ENCODE data around the gene IL22.
A peak's percentile ranks its signal among the peaks of the same experiment; 100 is the strongest.

Gene IL22

GRCh38 chr12:68253504-68253903, at the start of gene IL22:
Gene IL22 (minus strand): TSS chr12:68253604. CDS start chr12:68253448, 156 bp downstream.
- DNase-seq, result no peak

- DNase-seq, result no peak
Measured at GRCh38 chr12:68297929-68298328, 44.5 kb upstream of the IL22 start.

GRCh38 chr12:68294251-68294650, 40.8 kb upstream of the IL22 start:
- no peak for DNase-seq

- no peak for DNase-seq
Measured at GRCh38 chr12:68293347-68293746, 39.9 kb upstream of the IL22 start.

- DNase-seq, result no peak
Measured at GRCh38 chr12:68292151-68292943, 38.9 kb upstream of the IL22 start.

GRCh38 chr12:68291396-68292036, 38.1 kb upstream of the IL22 start:
- DNase-seq, result no peak

GRCh38 chr12:68290126-68290525, 36.7 kb upstream of the IL22 start:
- DNase-seq, result peak; percentile 56

GRCh38 chr12:68287106-68287505, 33.7 kb upstream of the IL22 start:
- no peak for DNase-seq

GRCh38 chr12:68286396-68286795, 33.0 kb upstream of the IL22 start:
- DNase-seq, result no peak

- DNase-seq, result no peak
Measured at GRCh38 chr12:68285541-68285940, 32.1 kb upstream of the IL22 start.

GRCh38 chr12:68281322-68282077, 28.1 kb upstream of the IL22 start:
- no peak for DNase-seq

- no peak for DNase-seq
Measured at GRCh38 chr12:68280240-68280639, 26.8 kb upstream of the IL22 start.

- no peak for DNase-seq
Measured at GRCh38 chr12:68279227-68280054, 26.0 kb upstream of the IL22 start.

- DNase-seq, result no peak
Measured at GRCh38 chr12:68276402-68276930, 23.1 kb upstream of the IL22 start.

- DNase-seq, result no peak
Measured at GRCh38 chr12:68272732-68273131, 19.3 kb upstream of the IL22 start.

GRCh38 chr12:68271346-68271745, 17.9 kb upstream of the IL22 start:
- no peak for DNase-seq

- DNase-seq, result no peak
Measured at GRCh38 chr12:68270358-68270757, 17.0 kb upstream of the IL22 start.

- no peak for DNase-seq
Measured at GRCh38 chr12:68269779-68270178, 16.4 kb upstream of the IL22 start.

GRCh38 chr12:68268967-68269366, 15.6 kb upstream of the IL22 start:
- DNase-seq, result no peak

- DNase-seq, result no peak
Measured at GRCh38 chr12:68267892-68268396, 14.5 kb upstream of the IL22 start.

GRCh38 chr12:68264857-68265256, 11.5 kb upstream of the IL22 start:
- DNase-seq, result no peak

GRCh38 chr12:68264158-68264855, 10.9 kb upstream of the IL22 start:
- no peak for DNase-seq

Measured in CD4-positive, alpha-beta T cell treated with Interleukin-12 subunit alpha and Interleukin-12 subunit beta, for 1 hour (primary cell).